Activated naive CD4-positive, alpha-beta T cell treated with anti-CD3 and anti-CD28 coated beads, Interleukin-2, amount 50 U/mL, for 24 hours (primary cell): Measurements from ENCODE around the gene PACS1.
"Not testable (repeated sequence)": the region's sequence is repeated elsewhere in the genome, so short reads cannot be mapped to it uniquely, and the experiment has no call there.

Source experiments
- H3K27ac Mint-ChIP-seq: one replicate; pipeline ENCODE4 v1.8.0; 2021; ENCODE audit warnings: mild to moderate bottlenecking, mixed read lengths
- H3K27me3 Mint-ChIP-seq: one replicate; pipeline ENCODE4 v1.8.0; 2021; ENCODE audit warnings: mixed read lengths
- H3K36me3 Mint-ChIP-seq: one replicate; pipeline ENCODE4 v1.8.0; 2021; ENCODE audit warnings: mixed read lengths
- H3K4me1 Mint-ChIP-seq: one replicate; pipeline ENCODE4 v1.8.0; 2021; ENCODE audit warnings: mixed read lengths
- H3K4me3 Mint-ChIP-seq: one replicate; pipeline ENCODE4 v1.8.0; 2021; ENCODE audit warnings: mild to moderate bottlenecking, mixed read lengths
- H3K9me3 Mint-ChIP-seq: one replicate; pipeline ENCODE4 v1.8.0; 2021; ENCODE audit warnings: mixed read lengths

PACS1 gene

GRCh38 chr11:66064571-66064970 lies 5.5 kb upstream of the PACS1 start:
- Mint-ChIP-seq H3K4me1 (peaks cover 70% of the 10 kb centered on the region), H3K27ac (peak overlapping the region; percentile 26), H3K9me3 (no peaks in the 10 kb centered on the region), H3K27me3 (no peaks in the 10 kb centered on the region), H3K36me3 (peaks cover 43% of the 10 kb centered on the region), H3K4me3 (no peak overlapping the region)

- peaks cover 61% of the 10 kb centered on the region for H3K4me1 Mint-ChIP-seq
- H3K27me3 Mint-ChIP-seq: no peaks in the 10 kb centered on the region
- H3K36me3 Mint-ChIP-seq: peaks cover 33% of the 10 kb centered on the region
- no peak overlapping the region for H3K4me3 Mint-ChIP-seq
- peak overlapping the region; percentile 74 for H3K27ac Mint-ChIP-seq
- no peaks in the 10 kb centered on the region for H3K9me3 Mint-ChIP-seq
Measured at GRCh38 chr11:66066751-66067150, 3.3 kb upstream of the PACS1 start.

- H3K4me3 Mint-ChIP-seq: no peak overlapping the region
- H3K9me3 Mint-ChIP-seq: no peaks in the 10 kb centered on the region
- peak overlapping the region; percentile 89 for H3K27ac Mint-ChIP-seq
- H3K4me1 Mint-ChIP-seq: peaks cover 68% of the 10 kb centered on the region
- no peaks in the 10 kb centered on the region for H3K27me3 Mint-ChIP-seq
- H3K36me3 Mint-ChIP-seq: peaks cover 31% of the 10 kb centered on the region
Measured at GRCh38 chr11:66067640-66068039, 2.4 kb upstream of the PACS1 start.

- Mint-ChIP-seq H3K27ac (peak overlapping the region; percentile 89), H3K9me3 (no peaks in the 10 kb centered on the region), H3K4me1 (peaks cover 68% of the 10 kb centered on the region), H3K36me3 (peaks cover 27% of the 10 kb centered on the region), H3K27me3 (no peaks in the 10 kb centered on the region), H3K4me3 (peak overlapping the region; percentile 52)
Measured at GRCh38 chr11:66068154-66068821, 1.8 kb upstream of the PACS1 start.

GRCh38 chr11:66068923-66069714 lies 953 bp upstream of the PACS1 start:
- Mint-ChIP-seq H3K4me1 (peaks cover 70% of the 10 kb centered on the region), H3K27me3 (no peaks in the 10 kb centered on the region), H3K36me3 (peaks cover 25% of the 10 kb centered on the region), H3K4me3 (peak overlapping the region; percentile 90), H3K9me3 (no peaks in the 10 kb centered on the region), H3K27ac (peak overlapping the region; percentile 89)

GRCh38 chr11:66070604-66071380 lies 720 bp downstream of the PACS1 start:
- peak overlapping the region; percentile 94 for H3K4me3 Mint-ChIP-seq
- peak overlapping the region; percentile 94 for H3K27ac Mint-ChIP-seq
- peaks cover 18% of the 10 kb centered on the region for H3K36me3 Mint-ChIP-seq
- no peaks in the 10 kb centered on the region for H3K27me3 Mint-ChIP-seq
- H3K9me3 Mint-ChIP-seq: no peaks in the 10 kb centered on the region
- peaks cover 79% of the 10 kb centered on the region for H3K4me1 Mint-ChIP-seq

- no peaks in the 10 kb centered on the region for H3K27me3 Mint-ChIP-seq
- H3K9me3 Mint-ChIP-seq: no peaks in the 10 kb centered on the region
- H3K27ac Mint-ChIP-seq: peak overlapping the region; percentile 94
- peaks cover 80% of the 10 kb centered on the region for H3K4me1 Mint-ChIP-seq
- H3K4me3 Mint-ChIP-seq: peak overlapping the region; percentile 94
- H3K36me3 Mint-ChIP-seq: peaks cover 15% of the 10 kb centered on the region
Measured at GRCh38 chr11:66071381-66071801, 1.3 kb downstream of the PACS1 start.

GRCh38 chr11:66072081-66072480 lies 2.0 kb downstream of the PACS1 start:
- Mint-ChIP-seq H3K27me3 (no peaks in the 10 kb centered on the region), H3K27ac (peak overlapping the region; percentile 96), H3K4me1 (peaks cover 80% of the 10 kb centered on the region), H3K9me3 (no peaks in the 10 kb centered on the region), H3K4me3 (peak overlapping the region; percentile 94), H3K36me3 (peaks cover 15% of the 10 kb centered on the region)

GRCh38 chr11:66072518-66072917 lies 2.4 kb downstream of the PACS1 start:
- Mint-ChIP-seq H3K27me3 (no peaks in the 10 kb centered on the region), H3K4me1 (peaks cover 79% of the 10 kb centered on the region), H3K4me3 (peak overlapping the region; percentile 94), H3K27ac (peak overlapping the region; percentile 96), H3K9me3 (no peaks in the 10 kb centered on the region), H3K36me3 (peaks cover 15% of the 10 kb centered on the region)

- Mint-ChIP-seq H3K36me3 (peaks cover 17% of the 10 kb centered on the region), H3K27me3 (no peaks in the 10 kb centered on the region), H3K9me3 (no peaks in the 10 kb centered on the region), H3K4me1 (peaks cover 78% of the 10 kb centered on the region), H3K4me3 (peak overlapping the region; percentile 51), H3K27ac (peak overlapping the region; percentile 96)
Measured at GRCh38 chr11:66073669-66074068, 3.6 kb downstream of the PACS1 start.

GRCh38 chr11:66075273-66075672 lies 5.2 kb downstream of the PACS1 start:
- Mint-ChIP-seq H3K36me3 (peaks cover 14% of the 10 kb centered on the region), H3K27me3 (no peaks in the 10 kb centered on the region), H3K4me1 (peaks cover 85% of the 10 kb centered on the region), H3K9me3 (no peaks in the 10 kb centered on the region), H3K4me3 (no peak overlapping the region), H3K27ac (no peak overlapping the region)

GRCh38 chr11:66076561-66076960 lies 6.5 kb downstream of the PACS1 start:
- no peaks in the 10 kb centered on the region for H3K9me3 Mint-ChIP-seq
- H3K36me3 Mint-ChIP-seq: peaks cover 14% of the 10 kb centered on the region
- peaks cover 91% of the 10 kb centered on the region for H3K4me1 Mint-ChIP-seq
- no peaks in the 10 kb centered on the region for H3K27me3 Mint-ChIP-seq
- H3K4me3 Mint-ChIP-seq: no peak overlapping the region
- peak overlapping the region; percentile 23 for H3K27ac Mint-ChIP-seq

- no peaks in the 10 kb centered on the region for H3K27me3 Mint-ChIP-seq
- H3K4me3 Mint-ChIP-seq: peak overlapping the region; percentile 79
- peaks cover 87% of the 10 kb centered on the region for H3K4me1 Mint-ChIP-seq
- peak overlapping the region; percentile 98 for H3K27ac Mint-ChIP-seq
- H3K9me3 Mint-ChIP-seq: no peaks in the 10 kb centered on the region
- H3K36me3 Mint-ChIP-seq: peaks cover 14% of the 10 kb centered on the region
Measured at GRCh38 chr11:66077927-66078326, 7.9 kb downstream of the PACS1 start.

- not testable (repeated sequence) for H3K27me3 Mint-ChIP-seq
Measured at GRCh38 chr11:66078949-66079348, 8.9 kb downstream of the PACS1 start.

GRCh38 chr11:66080055-66080817 lies 10.2 kb downstream of the PACS1 start:
- H3K9me3 Mint-ChIP-seq: no peaks in the 10 kb centered on the region
- H3K4me1 Mint-ChIP-seq: peaks cover 90% of the 10 kb centered on the region
- peak overlapping the region; percentile 98 for H3K27ac Mint-ChIP-seq
- H3K27me3 Mint-ChIP-seq: no peaks in the 10 kb centered on the region
- H3K36me3 Mint-ChIP-seq: peaks cover 8% of the 10 kb centered on the region
- H3K4me3 Mint-ChIP-seq: peak overlapping the region; percentile 92

More at GRCh38 chr11:66078949-66079348, 8.9 kb downstream of the PACS1 start:
- H3K4me1 Mint-ChIP-seq: peaks cover 88% of the 10 kb centered on the region
- not testable (repeated sequence) for H3K9me3 Mint-ChIP-seq
- peak overlapping the region; percentile 79 for H3K4me3 Mint-ChIP-seq
- peak overlapping the region; percentile 98 for H3K27ac Mint-ChIP-seq
- H3K36me3 Mint-ChIP-seq: peaks cover 11% of the 10 kb centered on the region
